Activated naive CD8-positive, alpha-beta T cell treated with anti-CD3 and anti-CD28 coated beads, Interleukin-2, amount 50 U/mL, for 24 hours (primary cell): ENCODE measurements around the gene SP6.

Experiments
- ATAC-seq: fragments of 150-1000 bp; cut with Tn5 transposase; one replicate; pipeline ENCODE4 v1.10.0; 2021
- DNase-seq: peaks from one replicate; pipeline ENCODE4 v3.0.0; 2021
- H3K27ac Mint-ChIP-seq: one replicate; pipeline ENCODE4 v1.8.0; 2021; ENCODE audit warnings: mild to moderate bottlenecking, mixed read lengths
- H3K27me3 Mint-ChIP-seq: one replicate; pipeline ENCODE4 v1.8.0; 2021; ENCODE audit warnings: mixed read lengths
- H3K36me3 Mint-ChIP-seq: one replicate; pipeline ENCODE4 v1.8.0; 2021; ENCODE audit warnings: low read depth, mixed read lengths
- H3K4me1 Mint-ChIP-seq: one replicate; pipeline ENCODE4 v1.8.0; 2021; ENCODE audit warnings: mixed read lengths
- H3K4me3 Mint-ChIP-seq: one replicate; pipeline ENCODE4 v1.8.0; 2021; ENCODE audit warnings: mild to moderate bottlenecking, moderate library complexity, mixed read lengths
- H3K9me3 Mint-ChIP-seq: one replicate; pipeline ENCODE4 v1.8.0; 2021; ENCODE audit warnings: mixed read lengths

The SP6 gene

GRCh38 chr17:47884427-47884740 is 33.4 kb upstream of the SP6 start:
- H3K27me3 Mint-ChIP-seq, result peaks cover 2% of the 10 kb centered on the region
- H3K4me3 Mint-ChIP-seq, result no peak overlapping the region
- H3K36me3 Mint-ChIP-seq, result no peaks in the 10 kb centered on the region
- ATAC-seq, result no peak
- H3K27ac Mint-ChIP-seq, result no peak overlapping the region
- no peak for DNase-seq
- H3K9me3 Mint-ChIP-seq, result no peaks in the 10 kb centered on the region
- H3K4me1 Mint-ChIP-seq, result peaks cover 19% of the 10 kb centered on the region

GRCh38 chr17:47883589-47884426 is 32.8 kb upstream of the SP6 start:
- no peak for ATAC-seq
- H3K4me3 Mint-ChIP-seq, result no peak overlapping the region
- no peaks in the 10 kb centered on the region for H3K36me3 Mint-ChIP-seq
- H3K9me3 Mint-ChIP-seq, result no peaks in the 10 kb centered on the region
- no peak for DNase-seq
- peaks cover 5% of the 10 kb centered on the region for H3K27me3 Mint-ChIP-seq
- H3K27ac Mint-ChIP-seq, result no peak overlapping the region
- peaks cover 24% of the 10 kb centered on the region for H3K4me1 Mint-ChIP-seq

GRCh38 chr17:47882695-47883588 is 32.0 kb upstream of the SP6 start:
- Mint-ChIP-seq H3K4me1 (peaks cover 24% of the 10 kb centered on the region), H3K27ac (no peak overlapping the region), H3K27me3 (peaks cover 8% of the 10 kb centered on the region), H3K36me3 (no peaks in the 10 kb centered on the region), H3K4me3 (no peak overlapping the region), H3K9me3 (no peaks in the 10 kb centered on the region)
- no peak for DNase-seq
- no peak for ATAC-seq

- Mint-ChIP-seq H3K36me3 (no peaks in the 10 kb centered on the region), H3K27ac (no peak overlapping the region), H3K27me3 (peaks cover 8% of the 10 kb centered on the region), H3K9me3 (no peaks in the 10 kb centered on the region), H3K4me3 (no peak overlapping the region), H3K4me1 (peaks cover 24% of the 10 kb centered on the region)
- ATAC-seq (no peak), DNase-seq (no peak)
Observed at GRCh38 chr17:47882247-47882646, 31.3 kb upstream of the SP6 start.

DNA sequence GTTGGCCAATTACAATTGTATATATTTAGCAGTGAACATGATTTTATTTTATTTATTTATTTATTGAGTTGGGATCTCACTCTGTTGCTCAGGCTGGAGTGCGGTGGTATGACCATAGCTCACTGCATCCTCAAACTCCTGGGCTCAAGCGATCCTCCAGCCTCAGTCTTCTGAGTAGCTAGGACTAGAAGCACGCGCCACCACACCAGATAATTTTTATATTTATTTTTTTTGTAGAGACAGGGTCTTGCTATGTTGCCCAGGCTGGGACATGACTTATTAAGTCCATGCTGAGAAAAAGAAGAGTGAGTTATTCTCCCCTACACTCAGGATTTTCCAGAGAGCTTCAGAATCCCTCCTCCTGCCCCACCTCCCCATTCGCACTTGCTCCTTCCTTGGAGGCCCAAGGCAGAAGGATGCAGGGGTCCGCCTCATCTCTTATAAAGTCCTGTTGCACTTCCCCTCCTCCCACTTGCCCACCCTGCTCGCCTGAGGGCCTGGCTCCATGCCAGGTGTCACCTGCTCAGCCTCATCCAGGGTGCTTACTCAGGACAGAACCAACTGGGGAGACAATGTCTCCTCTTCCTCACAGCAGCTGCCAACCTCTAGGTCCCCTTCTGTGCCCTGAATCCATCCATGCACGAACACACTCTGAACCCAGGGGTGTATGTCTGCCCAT is 29.0 kb upstream of the SP6 start:
- Mint-ChIP-seq H3K36me3 (no peaks in the 10 kb centered on the region), H3K4me3 (no peak overlapping the region), H3K27ac (no peak overlapping the region), H3K27me3 (peaks cover 13% of the 10 kb centered on the region), H3K9me3 (no peaks in the 10 kb centered on the region), H3K4me1 (peaks cover 19% of the 10 kb centered on the region)
- DNase-seq (no peak), ATAC-seq (no peak)

DNA sequence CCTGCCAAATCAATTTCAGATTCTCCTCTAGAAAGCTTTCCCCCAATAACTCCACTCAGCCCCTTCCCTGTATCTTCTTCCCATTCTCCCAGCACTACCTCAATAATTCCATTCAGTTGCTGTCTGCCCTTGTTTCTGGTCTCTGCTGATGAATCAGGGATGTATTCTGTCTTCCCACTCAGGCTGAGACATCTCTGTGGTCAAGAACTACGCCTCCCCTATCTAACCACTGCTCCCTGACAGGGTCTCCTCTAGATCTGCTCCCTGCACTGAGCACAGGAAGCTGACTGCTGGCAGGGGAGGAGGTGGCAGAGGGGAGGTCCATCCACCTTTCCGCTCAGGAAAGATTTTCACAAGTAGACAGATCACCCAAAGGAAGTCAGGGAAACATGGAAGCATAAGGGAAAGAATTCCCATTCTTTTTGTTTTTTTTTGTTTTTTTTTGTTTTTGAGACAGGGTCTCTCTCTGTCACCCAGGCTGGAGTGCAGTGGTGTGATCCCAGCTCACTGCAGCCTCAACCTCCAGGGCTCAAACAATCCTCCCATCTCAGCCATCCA is 28.1 kb upstream of the SP6 start:
- no peaks in the 10 kb centered on the region for H3K9me3 Mint-ChIP-seq
- peaks cover 16% of the 10 kb centered on the region for H3K27me3 Mint-ChIP-seq
- no peak overlapping the region for H3K4me3 Mint-ChIP-seq
- ATAC-seq (peak; percentile 92), DNase-seq (no peak)
- no peaks in the 10 kb centered on the region for H3K36me3 Mint-ChIP-seq
- H3K4me1 Mint-ChIP-seq, result peaks cover 14% of the 10 kb centered on the region
- no peak overlapping the region for H3K27ac Mint-ChIP-seq

GRCh38 chr17:47878203-47879027 is 27.5 kb upstream of the SP6 start:
- Mint-ChIP-seq H3K27me3 (peaks cover 22% of the 10 kb centered on the region), H3K27ac (no peak overlapping the region), H3K4me3 (no peak overlapping the region), H3K9me3 (no peaks in the 10 kb centered on the region), H3K36me3 (no peaks in the 10 kb centered on the region), H3K4me1 (peaks cover 9% of the 10 kb centered on the region)
- no peak for DNase-seq
- peak; percentile 6 for ATAC-seq

- Mint-ChIP-seq H3K27me3 (peaks cover 28% of the 10 kb centered on the region), H3K27ac (no peak overlapping the region), H3K9me3 (no peaks in the 10 kb centered on the region), H3K36me3 (no peaks in the 10 kb centered on the region), H3K4me1 (peaks cover 6% of the 10 kb centered on the region), H3K4me3 (no peak overlapping the region)
- ATAC-seq (no peak), DNase-seq (no peak)
Observed at GRCh38 chr17:47877368-47878034, 26.5 kb upstream of the SP6 start.

DNA sequence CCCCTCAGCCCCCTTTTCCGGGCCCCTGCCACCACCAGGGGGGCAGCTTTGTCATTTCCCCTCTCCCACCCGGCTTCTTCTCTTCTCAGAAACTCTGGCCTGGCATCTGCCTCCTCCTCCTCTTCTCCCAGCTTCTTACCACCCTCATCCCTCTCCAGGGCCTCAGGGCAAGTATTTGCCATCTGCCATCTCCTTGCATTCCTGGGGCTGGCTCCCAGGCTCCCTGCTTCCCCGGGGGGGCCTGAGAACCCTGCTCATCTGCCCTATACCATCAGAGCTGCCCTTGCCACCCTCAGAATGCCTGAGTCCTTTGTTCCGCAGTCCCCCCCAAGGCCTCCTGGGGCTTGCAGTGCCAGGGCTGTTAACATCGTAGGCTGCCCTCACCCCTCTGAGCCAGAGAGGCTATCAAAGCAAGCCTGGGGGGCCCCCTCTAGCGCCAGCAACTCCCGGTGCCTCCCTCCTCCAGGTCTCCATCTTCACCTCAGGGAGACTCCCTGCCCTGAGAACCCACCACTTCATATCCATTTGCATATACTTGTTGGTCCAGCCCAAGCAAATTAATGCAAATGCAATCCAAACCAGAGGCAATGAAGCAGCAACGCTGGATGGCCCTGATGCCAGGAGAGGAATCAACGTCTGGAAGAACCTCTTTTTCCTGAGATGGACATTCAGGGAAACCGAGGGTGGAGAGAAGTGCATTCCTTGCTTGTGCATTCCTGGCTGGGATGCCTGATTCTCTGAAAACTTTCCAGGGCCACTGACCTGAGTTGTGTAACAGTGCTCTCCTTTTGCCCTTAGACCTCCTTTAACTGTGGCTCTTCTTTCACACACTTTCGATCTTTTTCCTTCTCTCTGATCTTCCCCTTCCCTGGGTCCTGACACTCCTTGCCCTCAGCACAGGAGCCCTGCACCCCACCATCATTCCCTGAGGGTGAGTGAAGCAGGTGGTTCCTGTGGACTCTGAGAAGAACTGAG is 24.3 kb upstream of the SP6 start:
- DNase-seq (no peak), ATAC-seq (no peak)
- H3K27me3 Mint-ChIP-seq, result peaks cover 48% of the 10 kb centered on the region
- no peak overlapping the region for H3K27ac Mint-ChIP-seq
- peaks cover 6% of the 10 kb centered on the region for H3K4me1 Mint-ChIP-seq
- no peaks in the 10 kb centered on the region for H3K36me3 Mint-ChIP-seq
- H3K9me3 Mint-ChIP-seq, result no peaks in the 10 kb centered on the region
- H3K4me3 Mint-ChIP-seq, result no peak overlapping the region

DNA sequence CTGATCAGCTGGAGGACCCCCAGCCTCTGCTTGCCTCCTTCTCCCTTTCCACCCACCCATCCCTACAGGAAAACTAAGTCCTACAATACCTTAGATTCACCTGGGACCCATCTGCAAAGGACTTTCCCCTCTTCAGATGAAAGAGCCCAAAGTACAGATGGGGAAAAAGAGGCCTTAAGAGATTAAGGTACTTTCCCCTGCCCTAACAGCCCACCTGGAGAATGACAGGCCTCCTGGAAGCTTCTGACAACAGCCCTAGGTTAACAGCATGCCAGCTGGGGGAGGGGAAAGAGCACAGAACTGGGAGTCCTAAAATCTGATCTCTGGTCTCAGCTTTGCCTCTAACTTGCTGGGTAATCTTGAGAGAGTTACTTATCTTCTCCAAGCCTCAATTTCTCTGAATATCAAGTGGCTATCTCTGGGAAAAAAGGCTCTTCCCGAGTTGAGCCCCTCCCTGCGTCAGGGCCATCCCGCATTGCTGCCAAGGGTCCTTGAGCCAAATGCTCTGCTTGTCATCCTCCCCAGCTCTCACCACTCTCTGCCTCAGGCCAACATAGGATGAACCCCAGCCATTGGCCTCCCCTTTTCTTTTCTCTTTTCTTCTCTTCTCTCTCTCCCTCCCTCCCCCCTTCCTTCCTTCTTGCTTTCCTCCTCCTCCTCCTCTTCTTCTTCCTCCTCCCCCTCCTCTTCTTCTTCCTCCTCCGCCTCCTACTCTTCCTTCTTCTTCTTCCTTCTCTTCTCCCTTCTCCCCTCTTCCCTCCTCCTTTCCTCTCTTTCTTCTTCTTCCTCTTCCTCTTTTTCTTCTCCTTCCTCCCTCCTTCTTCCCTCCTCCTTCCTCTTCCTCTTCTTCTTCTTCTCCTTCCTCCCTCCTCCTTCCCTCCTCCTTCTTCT is 22.5 kb upstream of the SP6 start:
- no peaks in the 10 kb centered on the region for H3K36me3 Mint-ChIP-seq
- no peaks in the 10 kb centered on the region for H3K9me3 Mint-ChIP-seq
- H3K27me3 Mint-ChIP-seq, result peaks cover 54% of the 10 kb centered on the region
- H3K4me3 Mint-ChIP-seq, result no peak overlapping the region
- no peak overlapping the region for H3K27ac Mint-ChIP-seq
- DNase-seq, result no peak
- ATAC-seq, result no peak
- no peaks in the 10 kb centered on the region for H3K4me1 Mint-ChIP-seq

GRCh38 chr17:47872651-47873161 is 21.7 kb upstream of the SP6 start:
- Mint-ChIP-seq H3K27me3 (peaks cover 55% of the 10 kb centered on the region), H3K9me3 (no peaks in the 10 kb centered on the region), H3K4me1 (no peaks in the 10 kb centered on the region), H3K36me3 (no peaks in the 10 kb centered on the region), H3K4me3 (no peak overlapping the region), H3K27ac (no peak overlapping the region)
- DNase-seq (no peak), ATAC-seq (no peak)
